Panc1 (cell line): ENCODE data around the gene EYS.
"Not testable (repeated sequence)": the region's sequence is repeated elsewhere in the genome, so short reads cannot be mapped to it uniquely, and the experiment has no call there.

Experiments used
- POLR2AphosphoS5 ChIP-seq: IDR thresholded peaks from 2 replicates; pipeline ENCODE4 v1.6.1; 2012; ENCODE audit warnings: mild to moderate bottlenecking, low read depth, low read length, moderate library complexity
- TCF7L2 ChIP-seq: IDR thresholded peaks from 2 replicates; pipeline ENCODE4 v1.6.1; 2011; ENCODE audit warnings: mild to moderate bottlenecking, low read depth, low read length, inconsistent platforms
- TF ChIP-seq, protein P1 (sequence below): fragments of 450-650 bp; IDR thresholded peaks from 2 replicates; pipeline ENCODE4 v1.5.1; 2017; ENCODE audit warnings: mild to moderate bottlenecking
- TF ChIP-seq, protein P2 (sequence below), 2 experiments: IDR thresholded peaks; 2 replicates each; pipeline ENCODE4 v1.6.1; 2011 to 2012; ENCODE audit warnings: low read depth in 2 of 2, control low read depth in 1 of 2, low read length in 1 of 2, mild to moderate bottlenecking in 1 of 2, moderate library complexity in 1 of 2; ENCODE audit not compliant: insufficient read depth in 1 of 2

- TF ChIP-seq, protein P1, sequence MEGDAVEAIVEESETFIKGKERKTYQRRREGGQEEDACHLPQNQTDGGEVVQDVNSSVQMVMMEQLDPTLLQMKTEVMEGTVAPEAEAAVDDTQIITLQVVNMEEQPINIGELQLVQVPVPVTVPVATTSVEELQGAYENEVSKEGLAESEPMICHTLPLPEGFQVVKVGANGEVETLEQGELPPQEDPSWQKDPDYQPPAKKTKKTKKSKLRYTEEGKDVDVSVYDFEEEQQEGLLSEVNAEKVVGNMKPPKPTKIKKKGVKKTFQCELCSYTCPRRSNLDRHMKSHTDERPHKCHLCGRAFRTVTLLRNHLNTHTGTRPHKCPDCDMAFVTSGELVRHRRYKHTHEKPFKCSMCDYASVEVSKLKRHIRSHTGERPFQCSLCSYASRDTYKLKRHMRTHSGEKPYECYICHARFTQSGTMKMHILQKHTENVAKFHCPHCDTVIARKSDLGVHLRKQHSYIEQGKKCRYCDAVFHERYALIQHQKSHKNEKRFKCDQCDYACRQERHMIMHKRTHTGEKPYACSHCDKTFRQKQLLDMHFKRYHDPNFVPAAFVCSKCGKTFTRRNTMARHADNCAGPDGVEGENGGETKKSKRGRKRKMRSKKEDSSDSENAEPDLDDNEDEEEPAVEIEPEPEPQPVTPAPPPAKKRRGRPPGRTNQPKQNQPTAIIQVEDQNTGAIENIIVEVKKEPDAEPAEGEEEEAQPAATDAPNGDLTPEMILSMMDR, result not testable (repeated sequence)
- not testable (repeated sequence) for TF ChIP-seq TCF7L2, POLR2AphosphoS5
- TF ChIP-seq, protein P2, sequence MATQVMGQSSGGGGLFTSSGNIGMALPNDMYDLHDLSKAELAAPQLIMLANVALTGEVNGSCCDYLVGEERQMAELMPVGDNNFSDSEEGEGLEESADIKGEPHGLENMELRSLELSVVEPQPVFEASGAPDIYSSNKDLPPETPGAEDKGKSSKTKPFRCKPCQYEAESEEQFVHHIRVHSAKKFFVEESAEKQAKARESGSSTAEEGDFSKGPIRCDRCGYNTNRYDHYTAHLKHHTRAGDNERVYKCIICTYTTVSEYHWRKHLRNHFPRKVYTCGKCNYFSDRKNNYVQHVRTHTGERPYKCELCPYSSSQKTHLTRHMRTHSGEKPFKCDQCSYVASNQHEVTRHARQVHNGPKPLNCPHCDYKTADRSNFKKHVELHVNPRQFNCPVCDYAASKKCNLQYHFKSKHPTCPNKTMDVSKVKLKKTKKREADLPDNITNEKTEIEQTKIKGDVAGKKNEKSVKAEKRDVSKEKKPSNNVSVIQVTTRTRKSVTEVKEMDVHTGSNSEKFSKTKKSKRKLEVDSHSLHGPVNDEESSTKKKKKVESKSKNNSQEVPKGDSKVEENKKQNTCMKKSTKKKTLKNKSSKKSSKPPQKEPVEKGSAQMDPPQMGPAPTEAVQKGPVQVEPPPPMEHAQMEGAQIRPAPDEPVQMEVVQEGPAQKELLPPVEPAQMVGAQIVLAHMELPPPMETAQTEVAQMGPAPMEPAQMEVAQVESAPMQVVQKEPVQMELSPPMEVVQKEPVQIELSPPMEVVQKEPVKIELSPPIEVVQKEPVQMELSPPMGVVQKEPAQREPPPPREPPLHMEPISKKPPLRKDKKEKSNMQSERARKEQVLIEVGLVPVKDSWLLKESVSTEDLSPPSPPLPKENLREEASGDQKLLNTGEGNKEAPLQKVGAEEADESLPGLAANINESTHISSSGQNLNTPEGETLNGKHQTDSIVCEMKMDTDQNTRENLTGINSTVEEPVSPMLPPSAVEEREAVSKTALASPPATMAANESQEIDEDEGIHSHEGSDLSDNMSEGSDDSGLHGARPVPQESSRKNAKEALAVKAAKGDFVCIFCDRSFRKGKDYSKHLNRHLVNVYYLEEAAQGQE (IDR thresholded peaks at IDR 0.05; ENCODE audit: insufficient read depth in 1 of 2, low read depth in 2 of 2, low read length in 1 of 2), result not testable (repeated sequence)
These were observed 1906.6 kb downstream of the EYS start for GRCh38 chr6:63800386-63800785.
